A549 (cell line): ENCODE data around the gene IL12RB2. TPM values are rescaled to one million over a fixed set of nuclear protein-coding genes. Genes with fewer than 3 reads are reported as not detected.

Experiments
- ATAC-seq, 2 experiments: fragments of 200-7000 bp in 1 of 2; fragments of >200 bp in 1 of 2; cut with Nextera tagmentation in 1 of 2; cut with Tn5 transposase in 1 of 2; 3 replicates each; pipeline versions ENCODE4 v1.8.0 to v1.9.1; 2018 to 2020; ENCODE audit warnings: mild to moderate bottlenecking in 1 of 2, moderate library complexity in 1 of 2
- CTCF ChIA-PET: fragments of 300-600 bp; sonication (Branson Sonifier 250); formaldehyde crosslinking; extraction: SDS; loops from one replicate; lab custom pipeline; 2021; ENCODE audit warnings: antibody characterized with exemption, inconsistent platforms; lab: Yijun Ruan, JAX
- POLR2A ChIA-PET: fragments of 350-600 bp; formaldehyde crosslinking; extraction: SDS; loops from one replicate; lab custom pipeline; 2021; ENCODE audit warnings: antibody characterized with exemption, inconsistent platforms; lab: Yijun Ruan, JAX
- DNase-seq, 2 experiments: peaks; one replicate each; pipeline versions ENCODE4 v3.0.0 to v3.0.0-alpha.2; 2011 to 2016; ENCODE audit warnings: low read depth in 1 of 2, low spot score in 1 of 2
- FAIRE-seq: peaks from 2 replicates; lab custom pipeline; 2011; peaks lifted over from hg19 to GRCh38; lab: Jason Lieb, UNC
- H3K27ac ChIP-seq, 2 experiments: fragments of >200 bp; sonication (Bioruptor Twin); formaldehyde crosslinking; 3 replicates each; pipeline ENCODE4 v1.5.1; 2016 to 2017
- H3K4me1 ChIP-seq: fragments of >200 bp; sonication (Bioruptor Twin); formaldehyde crosslinking; 3 replicates; pipeline ENCODE4 v1.6.1; 2016
- H3K4me2 ChIP-seq: fragments of >200 bp; sonication (Bioruptor Twin); formaldehyde crosslinking; 3 replicates; pipeline ENCODE4 v1.6.1; 2016
- H3K4me3 ChIP-seq: fragments of >200 bp; sonication (Bioruptor Twin); formaldehyde crosslinking; 3 replicates; pipeline ENCODE4 v1.5.1; 2016
- H3K9me3 ChIP-seq: fragments of >200 bp; sonication (Bioruptor Twin); formaldehyde crosslinking; 3 replicates; pipeline ENCODE4 v1.6.1; 2016
- CTCF ChIP-seq: fragments of >200 bp; sonication (Bioruptor Twin); formaldehyde crosslinking; IDR thresholded peaks from 3 replicates; pipeline ENCODE4 v1.5.1; 2016
- EHF ChIP-seq: fragments of 250-450 bp; sonication (Bioruptor Pico); IDR thresholded peaks from 2 replicates; pipeline ENCODE4 v1.5.0; 2020; ENCODE audit warnings: mild to moderate bottlenecking
- EHMT2 ChIP-seq: fragments of 200-600 bp; sonication (generic); IDR thresholded peaks from 2 replicates; pipeline ENCODE4 v1.6.1; 2016; ENCODE audit warnings: antibody characterized with exemption, low read depth, mild to moderate bottlenecking, moderate library complexity
- FOSB ChIP-seq: fragments of 250-450 bp; sonication (Bioruptor Pico); IDR thresholded peaks from 2 replicates; pipeline ENCODE4 v1.5.0; 2020; ENCODE audit warnings: mild to moderate bottlenecking, moderate library complexity
- FOSL2 ChIP-seq, 2 experiments: fragments of 450-650 bp in 1 of 2; fragments of >200 bp in 1 of 2; sonication (Bioruptor Twin) in 1 of 2; formaldehyde crosslinking; IDR thresholded peaks; 2 replicates each; pipeline versions ENCODE4 v1.5.0 to v1.6.1; 2016 to 2020; ENCODE audit warnings: mild to moderate bottlenecking in 1 of 2, moderate library complexity in 1 of 2
- FOXS1 ChIP-seq: fragments of 250-450 bp; sonication (Bioruptor Pico); IDR thresholded peaks from 2 replicates; pipeline ENCODE4 v1.5.0; 2020; ENCODE audit warnings: mild to moderate bottlenecking, moderate library complexity
- HOXA7 ChIP-seq: fragments of 250-450 bp; sonication (Bioruptor Pico); IDR thresholded peaks from 2 replicates; pipeline ENCODE4 v1.5.0; 2020; ENCODE audit warnings: mild to moderate bottlenecking, moderate library complexity
- HOXB5 ChIP-seq: fragments of 250-450 bp; sonication (Bioruptor Pico); IDR thresholded peaks from 2 replicates; pipeline ENCODE4 v1.5.0; 2020; ENCODE audit warnings: mild to moderate bottlenecking, moderate library complexity
- KDM1A ChIP-seq: fragments of 200-600 bp; sonication (generic); IDR thresholded peaks from 2 replicates; pipeline ENCODE4 v1.6.1; 2016; ENCODE audit warnings: low read depth, mild to moderate bottlenecking
- MAX ChIP-seq: IDR thresholded peaks from 2 replicates; pipeline ENCODE4 v1.6.1; 2012
- MYC ChIP-seq: IDR thresholded peaks from 2 replicates; pipeline ENCODE4 v1.6.1; 2012; ENCODE audit warnings: mild to moderate bottlenecking, inconsistent platforms, low read length, improper control_type of control experiment, borderline replicate concordance
- NPAS2 ChIP-seq: fragments of 250-450 bp; sonication (Bioruptor Pico); IDR thresholded peaks from 2 replicates; pipeline ENCODE4 v1.8.0; 2022; ENCODE audit warnings: mild to moderate bottlenecking, moderate library complexity, borderline replicate concordance
- PBX3 ChIP-seq: IDR thresholded peaks from 2 replicates; pipeline ENCODE4 v1.6.1; 2012
- POLR2A ChIP-seq: IDR thresholded peaks from 2 replicates; pipeline ENCODE4 v1.6.1; 2012; ENCODE audit warnings: mild to moderate bottlenecking, low read length
- RARB ChIP-seq: fragments of 250-450 bp; sonication (Bioruptor Pico); IDR thresholded peaks from 2 replicates; pipeline ENCODE4 v1.8.0; 2021; ENCODE audit warnings: mild to moderate bottlenecking, moderate library complexity
- RCOR1 ChIP-seq: fragments of 150-350 bp; IDR thresholded peaks from 2 replicates; pipeline ENCODE4 v1.6.1; 2014; ENCODE audit warnings: antibody characterized with exemption, low read length, low read depth
- REST ChIP-seq: fragments of 200-600 bp; sonication (generic); IDR thresholded peaks from 2 replicates; pipeline ENCODE4 v1.6.1; 2016; ENCODE audit warnings: antibody characterized with exemption, mild to moderate bottlenecking, moderate library complexity
- RFX5 ChIP-seq: fragments of 450-650 bp; IDR thresholded peaks from 2 replicates; pipeline ENCODE4 v1.7.1; 2014; ENCODE audit warnings: antibody characterized with exemption, mild to moderate bottlenecking, moderate library complexity
- TFCP2L1 ChIP-seq: fragments of 250-450 bp; sonication (Bioruptor Pico); IDR thresholded peaks from 2 replicates; pipeline ENCODE4 v1.5.0; 2021; ENCODE audit warnings: mild to moderate bottlenecking
- TP53 ChIP-seq: fragments of 250-450 bp; sonication (Bioruptor Pico); IDR thresholded peaks from 2 replicates; pipeline ENCODE4 v1.5.0; 2021; ENCODE audit warnings: mild to moderate bottlenecking, moderate library complexity
- ZFP36 ChIP-seq: fragments of 450-650 bp; IDR thresholded peaks from 2 replicates; pipeline ENCODE4 v1.6.1; 2014; ENCODE audit warnings: borderline replicate concordance; ENCODE audit not compliant: partially characterized antibody
- ZNF302 ChIP-seq: fragments of 250-450 bp; sonication (Bioruptor Pico); IDR thresholded peaks from 2 replicates; pipeline ENCODE4 v1.9.0; 2021; ENCODE audit warnings: inconsistent platforms, mild to moderate bottlenecking, moderate library complexity
- ZSCAN20 ChIP-seq: fragments of 250-450 bp; sonication (Bioruptor Pico); IDR thresholded peaks from 2 replicates; pipeline ENCODE4 v1.8.0; 2022; ENCODE audit warnings: mild to moderate bottlenecking, moderate library complexity
- WGBS: methylation state at CpG from one replicate; pipeline ENCODE4 v1.1.6; 2017; ENCODE audit errors: missing lambda C conversion rate; 5-methylcytosine and 5-hydroxymethylcytosine counted together
- polyA plus RNA-seq, 4 experiments: library from polyadenylated mRNA; depleted of rRNA in 3 of 4; stranded (reverse); fragments of >200 nt; fragmentation: RNase III in 1 of 4; extraction: RNeasy Plus Mini Kit Qiagen cat#74134 plus additional on column Dnase treatment in 1 of 4; gene quantifications; 2 replicates in 3 of 4; 3 replicates in 1 of 4; pipeline ENCODE4 v1.2.3, GENCODE V29; 2011 to 2017

The IL12RB2 gene
- polyA plus RNA-seq, 2 of the 4 experiments (the other 2 are of a cell fraction), result not detected

GRCh38 chr1:67368046-67368514 lies 60.4 kb downstream of the IL12RB2 start:
- no peaks in the 10 kb centered on the region for H3K9me3 ChIP-seq
- H3K4me1 ChIP-seq, result peaks cover 14% of the 10 kb centered on the region; the same call in 1 of the 3 replicates
- TF ChIP-seq EHMT2 (no peak), KDM1A (no peak), HOXB5 (CRISPR knock-in tag) (no peak), RFX5 (no peak), FOXS1 (CRISPR knock-in tag) (no peak), TP53 (CRISPR knock-in tag) (no peak), ZNF302 (CRISPR knock-in tag) (no peak), FOSL2 (IDR thresholded peaks at IDR 0.05) (no peak), FOSL2 (CRISPR knock-in tag; IDR thresholded peaks at IDR 0.05) (no peak), ZFP36 (no peak), MYC (no peak), RCOR1 (no peak), POLR2A (no peak), TFCP2L1 (CRISPR knock-in tag) (no peak)
- no peak overlapping the region for H3K4me3 ChIP-seq
- ChIA-PET POLR2A (no interaction called here), CTCF (interaction anchor here (2.8 kb wide), 1 partner anchor 20 kb away, joined by 10 read pairs; no protein-coding TSS in a partner anchor)
- no peak for FAIRE-seq
- ATAC-seq, result peak; percentile 43 to 56; a peak in 4 of 6 replicates
- no peak overlapping the region for H3K27ac ChIP-seq
- no peak for DNase-seq
- WGBS, result 96% methylated on average over 1 of the region's 1 CpG
- peak overlapping the region; percentile 64 for H3K4me2 ChIP-seq

- FAIRE-seq (no peak), ATAC-seq (no peak), DNase-seq (no peak)
- Histone ChIP-seq H3K9me3 (no peaks in the 10 kb centered on the region), H3K4me2 (no peak overlapping the region), H3K4me1 (peaks cover 14% of the 10 kb centered on the region; the same call in 1 of the 3 replicates), H3K4me3 (no peak overlapping the region), H3K27ac (no peak overlapping the region)
- no peak for TF ChIP-seq EHF (CRISPR knock-in tag)
- no peak for TF ChIP-seq NPAS2 (CRISPR knock-in tag)
- TF ChIP-seq FOSL2 (IDR thresholded peaks at IDR 0.05), result no peak
- TF ChIP-seq FOSL2 (CRISPR knock-in tag; IDR thresholded peaks at IDR 0.05), result no peak
- no peak for TF ChIP-seq ZSCAN20
- no peak for TF ChIP-seq RFX5
- no peak for TF ChIP-seq REST
- no peak for TF ChIP-seq MAX
- no peak for TF ChIP-seq FOSB (CRISPR knock-in tag)
- no peak for TF ChIP-seq RARB (CRISPR knock-in tag)
- no peak for TF ChIP-seq PBX3
- no peak for TF ChIP-seq HOXA7 (CRISPR knock-in tag)
- TF ChIP-seq CTCF, result no peak
- no peak for TF ChIP-seq KDM1A
- ChIA-PET POLR2A (interaction anchor here (0.6 kb wide), 1 partner anchor 112 kb away, joined by 6 read pairs; no protein-coding TSS in a partner anchor), CTCF (interaction anchor here (1.1 kb wide), 1 partner anchor 18 kb away, joined by 3 read pairs; no protein-coding TSS in a partner anchor)
- WGBS, result 100% methylated on average over 2 of the region's 2 CpGs
Measured at GRCh38 chr1:67371043-67371442, 63.4 kb downstream of the IL12RB2 start.
